CD4-positive, alpha-beta memory T cell (primary cell): ENCODE data around the gene RBM27. TPM values are rescaled to one million over a fixed set of nuclear protein-coding genes. Genes with fewer than 3 reads are reported as not detected.
A peak's percentile ranks its signal among the peaks of the same experiment; 100 is the strongest.

Experiments
- CTCF ChIA-PET: fragments of 350-600 bp; sonication (Branson Sonifier 250); formaldehyde crosslinking; loops from one replicate; lab custom pipeline; 2021; ENCODE audit warnings: inconsistent platforms; ENCODE audit not compliant: partially characterized antibody; lab: Charles Lee
- POLR2A ChIA-PET: fragments of 350-600 bp; sonication (Branson Sonifier 250); formaldehyde crosslinking; loops from one replicate; lab custom pipeline; 2021; ENCODE audit not compliant: partially characterized antibody; lab: Charles Lee
- DNase-seq, 5 donors: peaks; one replicate each; pipeline versions ENCODE4 v3.0.0 to v3.0.0-alpha.2; 2020 to 2022; ENCODE audit warnings: mixed read lengths in 1 of 5
- H3K27ac ChIP-seq: one replicate; pipeline ENCODE4 v1.7.0; 2013; ENCODE audit warnings: low read depth, low read length
- H3K27me3 ChIP-seq: 2 replicates; pipeline ENCODE4 v1.7.0; 2013; ENCODE audit warnings: mild to moderate bottlenecking, low read length, moderate library complexity; ENCODE audit not compliant: insufficient read depth
- H3K36me3 ChIP-seq: 2 replicates; pipeline ENCODE4 v1.7.0; 2013; ENCODE audit warnings: mild to moderate bottlenecking, low read length, moderate library complexity; ENCODE audit not compliant: insufficient read depth
- H3K4me1 ChIP-seq: 2 replicates; pipeline ENCODE4 v1.7.0; 2013; ENCODE audit warnings: mild to moderate bottlenecking, low read length, moderate library complexity; ENCODE audit not compliant: insufficient read depth
- H3K4me3 ChIP-seq, 2 donors: one replicate each; pipeline ENCODE4 v1.7.0; 2013; ENCODE audit warnings: low read length in 2 of 2, mild to moderate bottlenecking in 1 of 2
- H3K9me3 ChIP-seq, 2 donors: one replicate each; pipeline ENCODE4 v1.7.0; 2013; ENCODE audit warnings: low read length in 2 of 2, control low read depth in 1 of 2; ENCODE audit not compliant: control insufficient read depth in 1 of 2
- H3K27ac Mint-ChIP-seq, 7 donors: one replicate each; pipeline ENCODE4 v1.8.0; 2020 to 2021; ENCODE audit warnings: mixed read lengths in 7 of 7, mild to moderate bottlenecking in 6 of 7, inconsistent platforms in 3 of 7, moderate library complexity in 3 of 7
- H3K27me3 Mint-ChIP-seq, 2 donors: one replicate each; pipeline ENCODE4 v1.8.0; 2020 to 2021; ENCODE audit warnings: mixed read lengths in 2 of 2
- H3K36me3 Mint-ChIP-seq, 2 donors: one replicate each; pipeline ENCODE4 v1.8.0; 2020 to 2021; ENCODE audit warnings: mixed read lengths in 2 of 2, inconsistent platforms in 1 of 2, mild to moderate bottlenecking in 1 of 2
- H3K4me1 Mint-ChIP-seq, 4 donors: one replicate each; pipeline ENCODE4 v1.8.0; 2020 to 2021; ENCODE audit warnings: mixed read lengths in 4 of 4, mild to moderate bottlenecking in 1 of 4
- H3K4me3 Mint-ChIP-seq, 8 donors: one replicate each; pipeline ENCODE4 v1.8.0; 2020 to 2021; ENCODE audit warnings: mixed read lengths in 8 of 8, mild to moderate bottlenecking in 7 of 8, moderate library complexity in 6 of 8, inconsistent platforms in 3 of 8
- H3K9me3 Mint-ChIP-seq, 8 donors: one replicate each; pipeline ENCODE4 v1.8.0; 2020 to 2021; ENCODE audit warnings: mixed read lengths in 8 of 8, mild to moderate bottlenecking in 5 of 8, inconsistent platforms in 3 of 8, moderate library complexity in 1 of 8
- intact Hi-C: fragments of 100-400 bp; cut with micrococcal nuclease; formaldehyde crosslinking; loops from one replicate; pipeline ENCODE4 v1.15.1; 2023
- polyA plus RNA-seq, 2 donors: library from polyadenylated mRNA; unstranded; fragments of 300-500 nt; fragmentation: Illumina TruSeq; gene quantifications; one replicate each; pipeline ENCODE4 v1.2.3, GENCODE V29; 2021
- total RNA-seq, 2 experiments: library from RNA; stranded (reverse); gene quantifications; one replicate each; pipeline ENCODE4 v1.2.3, GENCODE V29; 2021

RBM27 gene
- total and polyA plus RNA-seq, 4 experiments from 2014 or later, result 5.5 to 32.3 (median 15.9) TPM

- ChIA-PET CTCF (no interaction called here), POLR2A (interaction anchor here (0.9 to 1.4 kb wide), 2 partner anchors 12 to 15 kb away, joined by 3 read pairs; partner anchors contain the start of gene RBM27)
- no peak overlapping the region for H3K27ac ChIP-seq
Measured at GRCh38 chr5:146218168-146218567, 14.8 kb downstream of the RBM27 start.

DNA sequence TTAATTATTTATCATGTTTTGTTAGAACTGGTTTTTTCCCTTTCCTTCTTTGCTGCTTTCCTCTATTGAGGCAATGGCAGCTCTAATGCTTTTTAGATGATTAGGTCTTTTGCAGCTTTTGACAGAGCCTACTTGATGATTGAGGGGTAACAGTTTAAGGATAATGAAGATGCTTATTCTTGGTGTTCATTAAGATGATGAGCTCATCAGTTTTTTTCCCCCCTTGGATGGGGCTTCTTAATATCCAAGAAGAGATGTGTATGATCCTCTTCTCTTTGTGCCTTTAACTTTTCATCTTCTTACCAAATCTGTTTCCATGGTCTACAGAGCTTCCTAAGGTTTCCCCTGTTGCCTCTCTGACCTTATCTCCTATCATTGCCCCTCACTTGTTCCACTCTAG, 15.8 kb downstream of the RBM27 start:
- no peaks in the 10 kb centered on the region for H3K9me3 ChIP-seq
- H3K4me3 Mint-ChIP-seq, result no peak overlapping the region
- H3K9me3 Mint-ChIP-seq, result peaks cover 0 to 3% (median 0%) of the 10 kb centered on the region in 8 donors
- no peak overlapping the region for H3K27ac ChIP-seq
- peaks cover 18 to 35% of the 10 kb centered on the region in 2 donors for H3K36me3 Mint-ChIP-seq
- H3K4me1 Mint-ChIP-seq, result peaks cover 15 to 37% (median 30%) of the 10 kb centered on the region in 4 donors
- no peaks in the 10 kb centered on the region for H3K27me3 ChIP-seq
- peak overlapping the region in 2 of 7 donors; percentile 8 to 13 for H3K27ac Mint-ChIP-seq
- ChIA-PET POLR2A (no interaction called here), CTCF (no interaction called here)
- H3K36me3 ChIP-seq, result peaks cover 4% of the 10 kb centered on the region
- peaks cover 22% of the 10 kb centered on the region for H3K4me1 ChIP-seq
- intact Hi-C loops, result no loop called here
- no peak for DNase-seq
- no peaks in the 10 kb centered on the region for H3K27me3 Mint-ChIP-seq
- H3K4me3 ChIP-seq, result no peak overlapping the region

More at GRCh38 chr5:146218168-146218567, 14.8 kb downstream of the RBM27 start:
- H3K27me3 Mint-ChIP-seq, result no peaks in the 10 kb centered on the region
- Histone ChIP-seq H3K36me3 (no peaks in the 10 kb centered on the region), H3K4me3 (no peak overlapping the region), H3K27me3 (no peaks in the 10 kb centered on the region), H3K9me3 (no peaks in the 10 kb centered on the region), H3K4me1 (peaks cover 33% of the 10 kb centered on the region)
- peaks cover 13 to 30% of the 10 kb centered on the region in 2 donors for H3K36me3 Mint-ChIP-seq
- intact Hi-C loops, result no loop called here
- H3K9me3 Mint-ChIP-seq, result peaks cover 0 to 3% (median 0%) of the 10 kb centered on the region in 8 donors
- H3K4me3 Mint-ChIP-seq, result peak overlapping the region in 1 of 8 donors; percentile 14
- H3K27ac Mint-ChIP-seq, result peak overlapping the region in 3 of 7 donors; percentile 15 to 55 (median 41)
- H3K4me1 Mint-ChIP-seq, result peaks cover 22 to 47% (median 37%) of the 10 kb centered on the region in 4 donors
- DNase-seq, result no peak

DNA sequence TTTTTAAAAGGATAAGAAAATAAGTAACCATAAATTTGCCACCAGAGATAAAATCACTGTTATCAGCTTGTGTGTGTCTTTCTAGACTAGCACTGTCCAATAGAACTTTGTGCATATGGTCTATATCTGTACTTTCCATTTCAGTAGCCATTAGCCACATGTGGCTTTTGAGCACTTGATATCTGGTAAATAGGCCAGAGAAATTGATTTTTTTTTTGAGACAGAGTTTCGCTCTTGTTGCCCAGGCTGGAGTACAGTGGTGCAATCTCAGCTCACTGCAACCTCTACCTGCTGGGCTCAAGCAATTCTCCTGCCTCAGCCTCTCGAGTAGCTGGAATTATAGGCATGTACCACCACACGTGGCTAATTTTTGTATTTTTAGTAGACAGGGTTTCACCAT, 17.8 kb downstream of the RBM27 start:
- Mint-ChIP-seq H3K27ac (no peak overlapping the region), H3K36me3 (peaks cover 26 to 43% of the 10 kb centered on the region in 2 donors), H3K9me3 (peaks cover 0 to 3% (median 0%) of the 10 kb centered on the region in 8 donors), H3K4me1 (peaks cover 9 to 23% (median 17%) of the 10 kb centered on the region in 4 donors), H3K27me3 (no peaks in the 10 kb centered on the region), H3K4me3 (no peak overlapping the region)
- Histone ChIP-seq H3K4me3 (no peak overlapping the region), H3K27ac (no peak overlapping the region), H3K9me3 (no peaks in the 10 kb centered on the region), H3K36me3 (peaks cover 4% of the 10 kb centered on the region), H3K27me3 (no peaks in the 10 kb centered on the region), H3K4me1 (peaks cover 9% of the 10 kb centered on the region)
- CTCF ChIA-PET, result interaction anchor here (0.9 to 1.4 kb wide), 2 partner anchors 15 kb away, joined by 3 read pairs; no protein-coding TSS in a partner anchor
- POLR2A ChIA-PET, result interaction anchor here (0.8 kb wide), 1 partner anchor 18 kb away, joined by 4 read pairs; no protein-coding TSS in a partner anchor
- intact Hi-C loops, result no loop called here
- no peak for DNase-seq

GRCh38 chr5:146222005-146222404, 18.6 kb downstream of the RBM27 start:
- intact Hi-C loops, result no loop called here
- Histone ChIP-seq H3K27ac (no peak overlapping the region), H3K9me3 (no peaks in the 10 kb centered on the region), H3K4me1 (peaks cover 9% of the 10 kb centered on the region), H3K36me3 (peaks cover 4% of the 10 kb centered on the region), H3K4me3 (no peak overlapping the region), H3K27me3 (no peaks in the 10 kb centered on the region)
- Mint-ChIP-seq H3K4me3 (no peak overlapping the region), H3K9me3 (peaks cover 0 to under 1% (median 0%) of the 10 kb centered on the region in 8 donors), H3K36me3 (peaks cover 26 to 45% of the 10 kb centered on the region in 2 donors), H3K27ac (peak overlapping the region in 1 of 7 donors; percentile 59), H3K4me1 (peaks cover 9 to 20% (median 15%) of the 10 kb centered on the region in 4 donors), H3K27me3 (no peaks in the 10 kb centered on the region)
- ChIA-PET CTCF (interaction anchor here (0.9 to 1.4 kb wide), 2 partner anchors 14 to 16 kb away, joined by 3 read pairs; no protein-coding TSS in a partner anchor), POLR2A (interaction anchor here (0.8 kb wide), 1 partner anchor 19 kb away, joined by 4 read pairs; no protein-coding TSS in a partner anchor)
- no peak for DNase-seq

DNA sequence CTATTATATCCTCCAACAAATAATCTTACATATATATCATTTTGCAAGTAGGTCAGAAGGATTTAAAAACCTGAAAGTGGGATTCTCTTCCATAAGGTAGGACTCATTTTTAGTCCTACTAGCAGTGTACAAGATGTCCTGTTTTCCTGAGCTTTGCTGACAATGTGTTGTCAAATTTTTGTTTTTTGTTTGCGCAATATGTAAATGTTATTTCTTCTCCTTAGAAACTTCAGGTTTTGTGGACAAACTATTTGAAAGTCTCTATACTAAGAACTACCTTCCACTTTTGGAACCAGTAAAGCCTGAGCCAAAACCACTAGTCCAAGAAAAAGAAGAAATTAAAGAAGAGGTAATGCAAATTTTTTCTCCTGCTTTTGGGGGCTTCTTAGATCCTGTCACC, 19.8 kb downstream of the RBM27 start:
- Mint-ChIP-seq H3K9me3 (no peaks in the 10 kb centered on the region), H3K36me3 (peaks cover 26 to 45% of the 10 kb centered on the region in 2 donors), H3K27me3 (no peaks in the 10 kb centered on the region), H3K27ac (peak overlapping the region in 1 of 7 donors; percentile 58), H3K4me3 (no peak overlapping the region), H3K4me1 (peaks cover 6 to 11% (median 8%) of the 10 kb centered on the region in 4 donors)
- Histone ChIP-seq H3K4me1 (no peaks in the 10 kb centered on the region), H3K4me3 (no peak overlapping the region), H3K9me3 (no peaks in the 10 kb centered on the region), H3K27me3 (no peaks in the 10 kb centered on the region), H3K27ac (no peak overlapping the region), H3K36me3 (peaks cover 4% of the 10 kb centered on the region)
- DNase-seq, result no peak
- CTCF ChIA-PET, result no interaction called here
- POLR2A ChIA-PET, result no interaction called here
- intact Hi-C loops, result no loop called here

- no peaks in the 10 kb centered on the region for H3K9me3 ChIP-seq
- no peak overlapping the region for H3K27ac ChIP-seq
- Mint-ChIP-seq H3K4me1 (peaks cover 0 to 2% (median under 1%) of the 10 kb centered on the region in 4 donors), H3K9me3 (no peaks in the 10 kb centered on the region), H3K27me3 (no peaks in the 10 kb centered on the region), H3K4me3 (no peak overlapping the region), H3K36me3 (peaks cover 43 to 60% of the 10 kb centered on the region in 2 donors), H3K27ac (peak overlapping the region in 2 of 7 donors; percentile 55 to 57)
- ChIA-PET POLR2A (no interaction called here), CTCF (no interaction called here)
- no peaks in the 10 kb centered on the region for H3K27me3 ChIP-seq
- intact Hi-C loops, result no loop called here
- H3K36me3 ChIP-seq, result peaks cover 29% of the 10 kb centered on the region
- H3K4me1 ChIP-seq, result no peaks in the 10 kb centered on the region
- no peak for DNase-seq
- H3K4me3 ChIP-seq, result no peak overlapping the region
Measured at GRCh38 chr5:146229222-146229621, 25.8 kb downstream of the RBM27 start.

DNA sequence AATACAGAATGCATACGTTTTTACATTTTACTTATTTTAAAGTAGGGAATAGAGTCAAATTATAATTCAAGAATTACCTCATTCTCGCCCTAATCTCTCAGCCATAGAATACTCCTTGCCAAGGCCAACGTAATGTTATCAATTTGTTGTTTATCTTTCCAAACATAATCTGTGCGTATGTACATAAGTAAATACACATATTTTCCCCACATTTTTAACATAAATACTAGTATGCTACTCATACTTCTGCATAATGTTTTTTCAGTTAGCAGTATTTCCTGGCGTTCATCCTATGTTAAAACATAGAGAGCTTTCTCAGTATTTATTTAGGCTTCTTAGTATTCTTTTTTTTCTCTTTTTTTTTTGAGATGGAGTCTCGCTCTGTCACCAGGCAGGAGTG, 28.8 kb downstream of the RBM27 start:
- no peaks in the 10 kb centered on the region for H3K27me3 Mint-ChIP-seq
- H3K36me3 ChIP-seq, result peaks cover 38% of the 10 kb centered on the region
- no peaks in the 10 kb centered on the region for H3K4me1 ChIP-seq
- intact Hi-C loops, result no loop called here
- H3K27me3 ChIP-seq, result no peaks in the 10 kb centered on the region
- peaks cover 41 to 57% of the 10 kb centered on the region in 2 donors for H3K36me3 Mint-ChIP-seq
- no peak overlapping the region for H3K4me3 Mint-ChIP-seq
- H3K9me3 ChIP-seq, result no peaks in the 10 kb centered on the region
- ChIA-PET POLR2A (no interaction called here), CTCF (no interaction called here)
- no peak for DNase-seq
- H3K9me3 Mint-ChIP-seq, result no peaks in the 10 kb centered on the region
- H3K4me1 Mint-ChIP-seq, result no peaks in the 10 kb centered on the region
- H3K4me3 ChIP-seq, result no peak overlapping the region
- H3K27ac ChIP-seq, result no peak overlapping the region
- H3K27ac Mint-ChIP-seq, result no peak overlapping the region
